Right cardiac atrium (tissue), 5 donors: Measurements from ENCODE around the gene BMERB1. TPM values are rescaled to one million over a fixed set of nuclear protein-coding genes. Genes with fewer than 3 reads are reported as not detected.
"Not testable (repeated sequence)": the region's sequence is repeated elsewhere in the genome, so short reads cannot be mapped to it uniquely, and the experiment has no call there.

ENCODE experiments used
- ATAC-seq, 2 donors: fragments of 200-7000 bp; cut with Tn5 transposase; one replicate each; pipeline versions ENCODE4 v1.8.0 to v1.9.1; 2020; ENCODE audit warnings: moderate library complexity in 2 of 2, mild to moderate bottlenecking in 1 of 2
- DNase-seq, 3 donors: peaks; one replicate each; pipeline ENCODE4 v3.0.0-alpha.2; 2020
- H3K27ac ChIP-seq: one replicate; pipeline ENCODE4 v1.5.1; 2013; ENCODE audit warnings: mild to moderate bottlenecking, low read length, control low read depth, moderate library complexity
- H3K27me3 ChIP-seq: one replicate; pipeline ENCODE4 v1.6.1; 2013; ENCODE audit not compliant: control insufficient read depth, insufficient read depth
- H3K4me1 ChIP-seq: one replicate; pipeline ENCODE4 v1.6.1; 2013; ENCODE audit warnings: low read length; ENCODE audit not compliant: control insufficient read depth, insufficient read depth
- H3K4me3 ChIP-seq: one replicate; pipeline ENCODE4 v1.5.1; 2013; ENCODE audit warnings: low read length, control low read depth
- H3K9me3 ChIP-seq: one replicate; pipeline ENCODE4 v1.6.1; 2013; ENCODE audit warnings: low read length; ENCODE audit not compliant: control insufficient read depth
- WGBS: extraction: QIAGEN DNeasy Blood & Tissue Kit; methylation state at CpG from one replicate; pipeline ENCODE4 v1.1.7; 2013; 5-methylcytosine and 5-hydroxymethylcytosine counted together
- intact Hi-C, 4 donors: fragments of 100-400 bp; cut with DNase I; formaldehyde crosslinking; loops; one replicate each; pipeline versions ENCODE4 v1.11.0 to v1.14.0; 2022 to 2023
- polyA plus RNA-seq: library from polyadenylated mRNA; stranded (reverse); fragments of 200-250 nt; gene quantifications from one replicate; pipeline ENCODE4 v1.2.3, GENCODE V29; 2013
- total RNA-seq, 4 donors: library from RNA; stranded (reverse); fragmentation: NEBNext Ultra II Directional; extraction: Animal tissue kit (Norgen Biotek cat#: 25700); gene quantifications; one replicate each; pipeline ENCODE4 v1.2.1, GENCODE V29; 2021
- donor health status: healthy with polysubstance abuse.
- donor health status: DM: no; HTN: yes; CAD: no.
- donor health status: DM: no; HTN: no; CAD: no.
- donor health status: DM: no; HTN: yes; CAD: no; lungs with severe emphysema.
- donor health status: DM: yes; HTN: yes; CAD: no.

The BMERB1 gene
- total and polyA plus RNA-seq, 5 donors: 36.9 to 74.7 (median 59.0) TPM

- WGBS: 76% methylated on average over 6 of the region's 6 CpGs
- H3K27me3 ChIP-seq, DNase-seq, H3K4me3 ChIP-seq, intact Hi-C loops, H3K4me1 ChIP-seq, ATAC-seq, H3K27ac ChIP-seq, H3K9me3 ChIP-seq: not testable (repeated sequence)
Observed at GRCh38 chr16:15400314-15400713, 34.1 kb upstream of the BMERB1 start.

GRCh38 chr16:15401972-15402371 lies 32.4 kb upstream of the BMERB1 start:
- no peaks in the 10 kb centered on the region for H3K27me3 ChIP-seq
- no peak overlapping the region for H3K4me3 ChIP-seq
- no peaks in the 10 kb centered on the region for H3K4me1 ChIP-seq
- intact Hi-C loops: no loop called here
- no peak overlapping the region for H3K27ac ChIP-seq
- WGBS: 94% methylated on average over 3 of the region's 3 CpGs
- DNase-seq: no peak
- ATAC-seq: no peak
- H3K9me3 ChIP-seq: no peaks in the 10 kb centered on the region

- no peak for ATAC-seq
Observed at GRCh38 chr16:15403392-15403995, 30.9 kb upstream of the BMERB1 start.

GRCh38 chr16:15404091-15404490 lies 30.3 kb upstream of the BMERB1 start:
- H3K4me1 ChIP-seq, DNase-seq, intact Hi-C loops, ATAC-seq, H3K4me3 ChIP-seq, H3K9me3 ChIP-seq, H3K27me3 ChIP-seq: not testable (repeated sequence)
- H3K27ac ChIP-seq: peak overlapping the region; percentile 27
- WGBS: 88% methylated on average over 3 of the region's 3 CpGs

More at GRCh38 chr16:15403392-15403995, 30.9 kb upstream of the BMERB1 start:
- intact Hi-C loops: no loop called here
- no peaks in the 10 kb centered on the region for H3K27me3 ChIP-seq
- H3K27ac ChIP-seq: no peak overlapping the region
- H3K9me3 ChIP-seq: no peaks in the 10 kb centered on the region
- 94% methylated on average over 9 of the region's 9 CpGs for WGBS
- H3K4me3 ChIP-seq: no peak overlapping the region
- no peaks in the 10 kb centered on the region for H3K4me1 ChIP-seq
- no peak for DNase-seq

GRCh38 chr16:15404792-15405191 lies 29.6 kb upstream of the BMERB1 start:
- intact Hi-C loops: no loop called here
- WGBS: 46% methylated on average over 4 of the region's 4 CpGs
- no peaks in the 10 kb centered on the region for H3K9me3 ChIP-seq
- ATAC-seq (peak; percentile 60 to 91), DNase-seq (no peak)
- H3K4me3 ChIP-seq: no peak overlapping the region
- peak overlapping the region; percentile 89 for H3K27ac ChIP-seq
- H3K27me3 ChIP-seq: no peaks in the 10 kb centered on the region
- no peaks in the 10 kb centered on the region for H3K4me1 ChIP-seq

GRCh38 chr16:15407756-15408155 lies 26.6 kb upstream of the BMERB1 start:
- H3K27ac ChIP-seq, H3K27me3 ChIP-seq, H3K4me1 ChIP-seq, H3K4me3 ChIP-seq, intact Hi-C loops, H3K9me3 ChIP-seq, DNase-seq, ATAC-seq: not testable (repeated sequence)
- 76% methylated on average over 4 of the region's 4 CpGs for WGBS

GRCh38 chr16:15409476-15409875 lies 24.9 kb upstream of the BMERB1 start:
- intact Hi-C loops, ATAC-seq, H3K9me3 ChIP-seq, H3K4me3 ChIP-seq, DNase-seq, H3K27me3 ChIP-seq, H3K4me1 ChIP-seq, H3K27ac ChIP-seq: not testable (repeated sequence)
- 96% methylated on average over 6 of the region's 6 CpGs for WGBS

- intact Hi-C loops: no loop called here
- ATAC-seq (no peak), DNase-seq (no peak)
- no peak overlapping the region for H3K4me3 ChIP-seq
- H3K4me1 ChIP-seq: no peaks in the 10 kb centered on the region
- H3K27me3 ChIP-seq: no peaks in the 10 kb centered on the region
- WGBS: 82% methylated on average over 3 of the region's 3 CpGs
- H3K27ac ChIP-seq: no peak overlapping the region
- no peaks in the 10 kb centered on the region for H3K9me3 ChIP-seq
Observed at GRCh38 chr16:15415511-15415985, 18.8 kb upstream of the BMERB1 start.

- H3K4me1 ChIP-seq: no peaks in the 10 kb centered on the region
- H3K27ac ChIP-seq: no peak overlapping the region
- no peaks in the 10 kb centered on the region for H3K27me3 ChIP-seq
- ATAC-seq (no peak), DNase-seq (no peak)
- intact Hi-C loops: no loop called here
- H3K9me3 ChIP-seq: no peaks in the 10 kb centered on the region
- 91% methylated on average over 2 of the region's 2 CpGs for WGBS
- H3K4me3 ChIP-seq: no peak overlapping the region
Observed at GRCh38 chr16:15417197-15417596, 17.2 kb upstream of the BMERB1 start.

- intact Hi-C loops: no loop called here
- WGBS: 75% methylated on average over 3 of the region's 3 CpGs
- ATAC-seq: no peak
- Histone ChIP-seq H3K4me1 (no peaks in the 10 kb centered on the region), H3K27ac (no peak overlapping the region), H3K4me3 (no peak overlapping the region), H3K9me3 (no peaks in the 10 kb centered on the region), H3K27me3 (no peaks in the 10 kb centered on the region)
- DNase-seq: no peak
Observed at GRCh38 chr16:15418206-15418605, 16.2 kb upstream of the BMERB1 start.

- not testable (repeated sequence) for ATAC-seq, H3K4me1 ChIP-seq, DNase-seq, H3K4me3 ChIP-seq, H3K9me3 ChIP-seq, H3K27ac ChIP-seq, H3K27me3 ChIP-seq
- 80% methylated on average over 5 of the region's 5 CpGs for WGBS
- intact Hi-C loops: loop anchor here in 3 of 4 donors (10.0 kb wide), 1 partner anchor 283 kb away; no protein-coding TSS in a partner anchor
Observed at GRCh38 chr16:15421696-15422095, 12.7 kb upstream of the BMERB1 start.
